ENCODE data around the gene FLT3.

Gene FLT3

DNA sequence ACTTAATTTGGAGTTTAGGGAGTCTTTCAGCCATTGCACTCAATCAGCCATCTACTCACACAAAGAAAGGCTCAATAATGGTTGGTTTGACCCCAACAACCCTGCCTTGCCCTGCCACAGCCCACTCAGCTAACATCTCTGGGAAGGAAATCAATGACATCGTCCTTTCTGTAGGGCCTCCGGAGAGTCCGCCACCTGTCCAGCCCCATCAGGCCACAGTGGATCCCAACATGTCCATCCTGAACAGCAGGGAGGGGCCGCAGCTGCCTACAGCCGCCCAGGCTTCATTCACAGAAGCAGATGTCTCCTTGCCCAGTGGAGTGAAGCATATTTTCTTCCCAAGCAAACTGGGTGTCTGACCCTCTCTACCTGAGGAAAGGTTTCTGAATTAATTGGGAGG lies 127.1 kb downstream of the FLT3 start:
- Histone ChIP-seq H3K9me3 (ENCODE audit: control insufficient read depth, insufficient read depth, low read depth, low read length) (no peaks in the 10 kb centered on the region), H3K36me3 (ENCODE audit: control insufficient read depth in 2 of 2, insufficient read depth in 1 of 2, low read length in 2 of 2) (no peaks in the 10 kb centered on the region), H3K4me1 (ENCODE audit: control insufficient read depth, insufficient read depth, low read length) (no peaks in the 10 kb centered on the region), H3K4me3 (ENCODE audit: low read depth, low read length) (no peak overlapping the region), H3K27ac (ENCODE audit: extremely low read depth, low read depth, low read length) (no peak overlapping the region)
- TF ChIP-seq KLF9 (tag by site-specific recombination; IDR thresholded peaks at IDR 0.05; ENCODE audit: low read depth) (no peak), SCRT2 (tag by site-specific recombination; IDR thresholded peaks at IDR 0.05) (no peak), ZNF132 (tag by site-specific recombination; IDR thresholded peaks at IDR 0.05; ENCODE audit: borderline replicate concordance) (no peak), OSR2 (tag by site-specific recombination; IDR thresholded peaks at IDR 0.05) (no peak), YY1 (tag by site-specific recombination; IDR thresholded peaks at IDR 0.05) (no peak), ZNF658 (tag by site-specific recombination; IDR thresholded peaks at IDR 0.05) (no peak), ZNF138 (tag by site-specific recombination; IDR thresholded peaks at IDR 0.05; ENCODE audit: borderline replicate concordance) (no peak), PRDM1 (tag by site-specific recombination; IDR thresholded peaks at IDR 0.05) (no peak)
- TF ChIP-seq, protein P1, sequence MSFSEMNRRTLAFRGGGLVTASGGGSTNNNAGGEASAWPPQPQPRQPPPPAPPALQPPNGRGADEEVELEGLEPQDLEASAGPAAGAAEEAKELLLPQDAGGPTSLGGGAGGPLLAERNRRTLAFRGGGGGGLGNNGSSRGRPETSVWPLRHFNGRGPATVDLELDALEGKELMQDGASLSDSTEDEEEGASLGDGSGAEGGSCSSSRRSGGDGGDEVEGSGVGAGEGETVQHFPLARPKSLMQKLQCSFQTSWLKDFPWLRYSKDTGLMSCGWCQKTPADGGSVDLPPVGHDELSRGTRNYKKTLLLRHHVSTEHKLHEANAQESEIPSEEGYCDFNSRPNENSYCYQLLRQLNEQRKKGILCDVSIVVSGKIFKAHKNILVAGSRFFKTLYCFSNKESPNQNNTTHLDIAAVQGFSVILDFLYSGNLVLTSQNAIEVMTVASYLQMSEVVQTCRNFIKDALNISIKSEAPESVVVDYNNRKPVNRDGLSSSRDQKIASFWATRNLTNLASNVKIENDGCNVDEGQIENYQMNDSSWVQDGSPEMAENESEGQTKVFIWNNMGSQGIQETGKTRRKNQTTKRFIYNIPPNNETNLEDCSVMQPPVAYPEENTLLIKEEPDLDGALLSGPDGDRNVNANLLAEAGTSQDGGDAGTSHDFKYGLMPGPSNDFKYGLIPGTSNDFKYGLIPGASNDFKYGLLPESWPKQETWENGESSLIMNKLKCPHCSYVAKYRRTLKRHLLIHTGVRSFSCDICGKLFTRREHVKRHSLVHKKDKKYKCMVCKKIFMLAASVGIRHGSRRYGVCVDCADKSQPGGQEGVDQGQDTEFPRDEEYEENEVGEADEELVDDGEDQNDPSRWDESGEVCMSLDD (tag by site-specific recombination; IDR thresholded peaks at IDR 0.05) = no peak
- TF ChIP-seq, protein P2, sequence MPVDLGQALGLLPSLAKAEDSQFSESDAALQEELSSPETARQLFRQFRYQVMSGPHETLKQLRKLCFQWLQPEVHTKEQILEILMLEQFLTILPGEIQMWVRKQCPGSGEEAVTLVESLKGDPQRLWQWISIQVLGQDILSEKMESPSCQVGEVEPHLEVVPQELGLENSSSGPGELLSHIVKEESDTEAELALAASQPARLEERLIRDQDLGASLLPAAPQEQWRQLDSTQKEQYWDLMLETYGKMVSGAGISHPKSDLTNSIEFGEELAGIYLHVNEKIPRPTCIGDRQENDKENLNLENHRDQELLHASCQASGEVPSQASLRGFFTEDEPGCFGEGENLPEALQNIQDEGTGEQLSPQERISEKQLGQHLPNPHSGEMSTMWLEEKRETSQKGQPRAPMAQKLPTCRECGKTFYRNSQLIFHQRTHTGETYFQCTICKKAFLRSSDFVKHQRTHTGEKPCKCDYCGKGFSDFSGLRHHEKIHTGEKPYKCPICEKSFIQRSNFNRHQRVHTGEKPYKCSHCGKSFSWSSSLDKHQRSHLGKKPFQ (tag by site-specific recombination; IDR thresholded peaks at IDR 0.05) = no peak
- TF ChIP-seq, protein P3, sequence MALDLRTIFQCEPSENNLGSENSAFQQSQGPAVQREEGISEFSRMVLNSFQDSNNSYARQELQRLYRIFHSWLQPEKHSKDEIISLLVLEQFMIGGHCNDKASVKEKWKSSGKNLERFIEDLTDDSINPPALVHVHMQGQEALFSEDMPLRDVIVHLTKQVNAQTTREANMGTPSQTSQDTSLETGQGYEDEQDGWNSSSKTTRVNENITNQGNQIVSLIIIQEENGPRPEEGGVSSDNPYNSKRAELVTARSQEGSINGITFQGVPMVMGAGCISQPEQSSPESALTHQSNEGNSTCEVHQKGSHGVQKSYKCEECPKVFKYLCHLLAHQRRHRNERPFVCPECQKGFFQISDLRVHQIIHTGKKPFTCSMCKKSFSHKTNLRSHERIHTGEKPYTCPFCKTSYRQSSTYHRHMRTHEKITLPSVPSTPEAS (tag by site-specific recombination; IDR thresholded peaks at IDR 0.05) = no peak
- TF ChIP-seq, protein P4, sequence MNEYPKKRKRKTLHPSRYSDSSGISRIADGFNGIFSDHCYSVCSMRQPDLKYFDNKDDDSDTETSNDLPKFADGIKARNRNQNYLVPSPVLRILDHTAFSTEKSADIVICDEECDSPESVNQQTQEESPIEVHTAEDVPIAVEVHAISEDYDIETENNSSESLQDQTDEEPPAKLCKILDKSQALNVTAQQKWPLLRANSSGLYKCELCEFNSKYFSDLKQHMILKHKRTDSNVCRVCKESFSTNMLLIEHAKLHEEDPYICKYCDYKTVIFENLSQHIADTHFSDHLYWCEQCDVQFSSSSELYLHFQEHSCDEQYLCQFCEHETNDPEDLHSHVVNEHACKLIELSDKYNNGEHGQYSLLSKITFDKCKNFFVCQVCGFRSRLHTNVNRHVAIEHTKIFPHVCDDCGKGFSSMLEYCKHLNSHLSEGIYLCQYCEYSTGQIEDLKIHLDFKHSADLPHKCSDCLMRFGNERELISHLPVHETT (tag by site-specific recombination; IDR thresholded peaks at IDR 0.05) = no peak
- POLR2A ChIA-PET = no interaction called here
- CTCF ChIA-PET = interaction anchor here (0.6 to 1.1 kb wide), 3 partner anchors 18 to 597 kb away, joined by 3 to 4 read pairs (median 3); no protein-coding TSS in a partner anchor

DNA sequence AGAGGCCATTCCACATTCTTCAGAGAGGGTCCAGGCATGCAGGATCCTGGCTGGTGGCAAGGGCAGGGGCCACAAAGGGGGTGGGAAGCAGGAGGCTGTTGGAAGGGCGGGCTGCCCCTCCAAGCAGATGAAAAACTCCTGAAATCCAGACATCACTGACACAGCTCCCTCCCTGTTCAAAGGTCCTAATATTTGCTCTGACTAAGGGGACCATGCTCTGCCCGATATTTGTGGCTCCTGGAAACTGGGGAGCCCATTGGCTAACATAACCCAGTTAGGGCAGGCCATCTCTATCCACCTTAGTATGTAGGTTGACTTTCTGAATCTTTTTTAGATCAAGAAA lies 127.9 kb downstream of the FLT3 start:
- CTCF ChIA-PET = interaction anchor here (1.0 kb wide), 1 partner anchor 146 kb away, joined by 3 read pairs; no protein-coding TSS in a partner anchor
- no peak overlapping the region for H3K4me3 ChIP-seq (ENCODE audit: low read depth, low read length)
- no peaks in the 10 kb centered on the region for H3K9me3 ChIP-seq (ENCODE audit: control insufficient read depth, insufficient read depth, low read depth, low read length)
- no peak overlapping the region for H3K27ac ChIP-seq (ENCODE audit: extremely low read depth, low read depth, low read length)
- no peaks in the 10 kb centered on the region for H3K36me3 ChIP-seq (ENCODE audit: control insufficient read depth in 2 of 2, insufficient read depth in 1 of 2, low read length in 2 of 2)
- POLR2A ChIA-PET = no interaction called here
- peak; percentile 44; the same call in 1 of the 2 replicates for TF ChIP-seq ZNF341 (tag by site-specific recombination; IDR thresholded peaks at IDR 0.05; ENCODE audit: low read depth)
- TF ChIP-seq ZNF211 (tag by site-specific recombination; IDR thresholded peaks at IDR 0.05; ENCODE audit: low read depth) = no peak
- no peaks in the 10 kb centered on the region for H3K4me1 ChIP-seq (ENCODE audit: control insufficient read depth, insufficient read depth, low read length)

DNA sequence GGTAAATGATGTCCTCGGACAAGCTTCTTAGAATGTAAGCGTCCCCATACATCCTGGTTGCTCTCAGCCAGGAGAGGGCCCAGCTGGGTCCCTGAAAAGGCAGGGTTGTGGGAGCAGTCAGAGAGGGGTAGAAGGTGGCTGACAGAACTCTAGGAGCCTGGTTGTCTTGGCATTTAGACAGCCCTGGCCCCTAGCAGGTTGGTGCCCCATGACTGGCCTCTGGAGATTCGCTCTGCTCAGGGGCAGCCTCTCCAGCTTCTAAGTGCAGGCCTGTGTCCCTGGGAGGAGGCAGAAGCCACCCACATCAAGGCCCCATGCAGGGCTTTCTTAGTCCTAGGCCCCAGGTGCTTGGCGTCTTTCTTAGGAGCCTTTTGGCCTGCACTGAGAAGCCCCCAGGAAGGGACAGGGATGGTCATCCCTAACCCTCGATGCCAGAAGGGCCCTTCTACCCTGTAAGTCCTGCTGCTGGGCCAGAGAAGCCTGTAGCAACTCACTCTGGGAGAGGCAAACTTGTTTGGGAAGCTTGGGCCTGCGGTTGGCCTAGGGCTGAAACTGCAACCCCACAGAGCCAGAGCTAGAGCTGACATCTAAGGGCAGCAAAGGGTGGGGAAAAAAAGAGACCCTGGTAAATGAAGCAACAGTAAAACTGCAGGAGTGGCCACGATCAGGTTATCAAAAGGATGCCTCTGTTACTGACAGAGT lies 128.4 kb downstream of the FLT3 start:
- H3K27ac ChIP-seq (ENCODE audit: extremely low read depth, low read depth, low read length) = no peak overlapping the region
- TF ChIP-seq TCF7L2 (IDR thresholded peaks at IDR 0.05; ENCODE audit: borderline replicate concordance, low read depth, low read length) = no peak
- TF ChIP-seq, protein P5, sequence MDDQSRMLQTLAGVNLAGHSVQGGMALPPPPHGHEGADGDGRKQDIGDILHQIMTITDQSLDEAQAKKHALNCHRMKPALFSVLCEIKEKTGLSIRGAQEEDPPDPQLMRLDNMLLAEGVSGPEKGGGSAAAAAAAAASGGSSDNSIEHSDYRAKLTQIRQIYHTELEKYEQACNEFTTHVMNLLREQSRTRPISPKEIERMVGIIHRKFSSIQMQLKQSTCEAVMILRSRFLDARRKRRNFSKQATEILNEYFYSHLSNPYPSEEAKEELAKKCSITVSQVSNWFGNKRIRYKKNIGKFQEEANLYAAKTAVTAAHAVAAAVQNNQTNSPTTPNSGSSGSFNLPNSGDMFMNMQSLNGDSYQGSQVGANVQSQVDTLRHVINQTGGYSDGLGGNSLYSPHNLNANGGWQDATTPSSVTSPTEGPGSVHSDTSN (CRISPR knock-in tag; IDR thresholded peaks at IDR 0.05) = no peak
- no peak for TF ChIP-seq ZNF214 (tag by site-specific recombination; IDR thresholded peaks at IDR 0.05; ENCODE audit: borderline replicate concordance)
- TF ChIP-seq ZNF76 (tag by site-specific recombination; IDR thresholded peaks at IDR 0.05; ENCODE audit: borderline replicate concordance, low read depth) = no peak
- TF ChIP-seq, protein P3 (tag by site-specific recombination; IDR thresholded peaks at IDR 0.05) = no peak
- no peak for TF ChIP-seq ZNF391 (tag by site-specific recombination; IDR thresholded peaks at IDR 0.05; ENCODE audit: borderline replicate concordance, low read depth)
- no peak for TF ChIP-seq SALL2 (tag by site-specific recombination; IDR thresholded peaks at IDR 0.05; ENCODE audit: borderline replicate concordance)
- no peaks in the 10 kb centered on the region for H3K36me3 ChIP-seq (ENCODE audit: control insufficient read depth in 2 of 2, insufficient read depth in 1 of 2, low read length in 2 of 2)
- CTCF ChIA-PET = interaction anchor here (1.0 to 1.1 kb wide), 2 partner anchors 10 to 145 kb away, joined by 3 to 5 read pairs; no protein-coding TSS in a partner anchor
- no peak overlapping the region for H3K4me3 ChIP-seq (ENCODE audit: low read depth, low read length)
- no peaks in the 10 kb centered on the region for H3K9me3 ChIP-seq (ENCODE audit: control insufficient read depth, insufficient read depth, low read depth, low read length)
- POLR2A ChIA-PET = no interaction called here
- H3K4me1 ChIP-seq (ENCODE audit: control insufficient read depth, insufficient read depth, low read length) = no peaks in the 10 kb centered on the region
